NB4 (cell line): ENCODE measurements around the gene ZNF574.

Experiments
- DNase-seq: peaks from one replicate; pipeline ENCODE4 v3.0.0; 2010; ENCODE audit warnings: low read depth
- H3K4me3 ChIP-seq: one replicate; pipeline ENCODE4 v1.5.1; 2011; ENCODE audit warnings: mild to moderate bottlenecking, low read depth, low read length, moderate library complexity
- MYC ChIP-seq: IDR thresholded peaks from 2 replicates; pipeline ENCODE4 v1.6.1; 2011; ENCODE audit warnings: low read depth, low read length
- POLR2A ChIP-seq: IDR thresholded peaks from 2 replicates; pipeline ENCODE4 v1.6.1; 2011; ENCODE audit warnings: mild to moderate bottlenecking; ENCODE audit not compliant: insufficient read length; ENCODE audit errors: extremely low read depth
- TF ChIP-seq, protein P1 (sequence below): IDR thresholded peaks from 2 replicates; pipeline ENCODE4 v1.6.1; 2011; ENCODE audit warnings: low read depth, low read length
- TF ChIP-seq, protein P2 (sequence below): IDR thresholded peaks from one replicate; pipeline ENCODE4 v1.5.1; 2012; ENCODE audit warnings: low read depth, low read length

Gene ZNF574

DNA sequence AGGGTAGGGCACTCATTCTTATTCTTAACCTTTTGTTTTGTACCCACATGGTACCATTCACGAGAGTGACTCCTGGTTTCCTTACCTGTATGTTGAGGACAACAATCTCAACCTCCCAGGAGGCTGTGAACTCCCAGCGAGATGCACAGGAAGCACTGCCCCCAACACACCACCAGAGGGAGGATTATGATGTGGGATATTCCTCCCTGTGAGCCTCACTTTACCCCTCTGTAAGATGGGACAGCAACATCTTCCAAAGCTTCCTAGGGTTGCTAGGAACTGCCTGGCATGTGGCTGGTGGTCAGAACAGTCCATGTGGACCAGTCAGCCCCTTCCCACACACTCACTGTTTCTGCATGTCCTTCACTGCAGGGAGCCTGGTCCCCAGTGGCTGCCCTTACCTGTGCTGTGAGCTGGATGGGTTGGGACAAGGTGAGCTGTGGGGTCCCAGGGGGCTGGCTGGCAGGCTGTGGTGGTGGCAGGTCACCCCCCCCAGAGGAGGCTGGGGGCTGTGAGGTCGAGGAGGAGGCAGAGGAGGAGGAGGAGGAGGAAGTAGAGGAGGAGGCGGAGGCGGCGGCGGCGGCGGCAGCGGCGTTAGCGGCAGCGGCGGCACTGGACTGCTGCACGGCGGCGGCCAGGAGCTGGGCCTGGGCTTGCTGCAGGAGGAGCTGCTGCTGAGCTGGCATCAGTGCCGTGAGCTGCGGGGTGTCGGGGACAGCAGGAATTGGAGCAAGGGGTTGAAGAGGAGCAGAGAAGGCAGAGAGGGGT lies 40.5 kb downstream of the ZNF574 start:
- TF ChIP-seq, protein P1, sequence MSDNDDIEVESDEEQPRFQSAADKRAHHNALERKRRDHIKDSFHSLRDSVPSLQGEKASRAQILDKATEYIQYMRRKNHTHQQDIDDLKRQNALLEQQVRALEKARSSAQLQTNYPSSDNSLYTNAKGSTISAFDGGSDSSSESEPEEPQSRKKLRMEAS, result no peak
- no peak for TF ChIP-seq MYC
- TF ChIP-seq, protein P2, sequence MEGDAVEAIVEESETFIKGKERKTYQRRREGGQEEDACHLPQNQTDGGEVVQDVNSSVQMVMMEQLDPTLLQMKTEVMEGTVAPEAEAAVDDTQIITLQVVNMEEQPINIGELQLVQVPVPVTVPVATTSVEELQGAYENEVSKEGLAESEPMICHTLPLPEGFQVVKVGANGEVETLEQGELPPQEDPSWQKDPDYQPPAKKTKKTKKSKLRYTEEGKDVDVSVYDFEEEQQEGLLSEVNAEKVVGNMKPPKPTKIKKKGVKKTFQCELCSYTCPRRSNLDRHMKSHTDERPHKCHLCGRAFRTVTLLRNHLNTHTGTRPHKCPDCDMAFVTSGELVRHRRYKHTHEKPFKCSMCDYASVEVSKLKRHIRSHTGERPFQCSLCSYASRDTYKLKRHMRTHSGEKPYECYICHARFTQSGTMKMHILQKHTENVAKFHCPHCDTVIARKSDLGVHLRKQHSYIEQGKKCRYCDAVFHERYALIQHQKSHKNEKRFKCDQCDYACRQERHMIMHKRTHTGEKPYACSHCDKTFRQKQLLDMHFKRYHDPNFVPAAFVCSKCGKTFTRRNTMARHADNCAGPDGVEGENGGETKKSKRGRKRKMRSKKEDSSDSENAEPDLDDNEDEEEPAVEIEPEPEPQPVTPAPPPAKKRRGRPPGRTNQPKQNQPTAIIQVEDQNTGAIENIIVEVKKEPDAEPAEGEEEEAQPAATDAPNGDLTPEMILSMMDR, result peak; percentile 16
- no peak for TF ChIP-seq POLR2A
- no peak for DNase-seq
- no peak overlapping the region for H3K4me3 ChIP-seq

DNA sequence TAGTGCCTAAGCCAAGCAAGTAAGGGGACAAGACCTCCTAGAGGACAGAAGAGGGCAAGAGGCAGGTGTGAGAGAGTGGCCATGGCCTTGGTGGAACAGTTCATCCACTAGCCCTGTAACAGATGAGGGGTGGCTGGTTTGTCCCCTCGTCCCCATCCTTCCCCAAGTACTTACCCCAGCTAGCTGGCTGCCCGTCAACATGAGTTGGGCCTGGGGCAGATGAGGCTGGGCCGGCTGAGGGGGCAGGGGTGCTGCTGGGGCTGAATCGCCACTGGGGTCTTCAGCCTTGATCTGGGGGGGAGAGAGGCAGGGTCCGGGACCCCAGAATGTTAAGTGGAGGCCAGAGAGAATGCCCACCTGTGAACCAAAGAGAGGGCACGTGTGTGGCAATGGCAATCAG lies 41.1 kb downstream of the ZNF574 start:
- no peak for DNase-seq
- no peak overlapping the region for H3K4me3 ChIP-seq
- TF ChIP-seq, protein P1, result no peak
- no peak for TF ChIP-seq POLR2A
- no peak for TF ChIP-seq MYC
- TF ChIP-seq, protein P2, result no peak

DNA sequence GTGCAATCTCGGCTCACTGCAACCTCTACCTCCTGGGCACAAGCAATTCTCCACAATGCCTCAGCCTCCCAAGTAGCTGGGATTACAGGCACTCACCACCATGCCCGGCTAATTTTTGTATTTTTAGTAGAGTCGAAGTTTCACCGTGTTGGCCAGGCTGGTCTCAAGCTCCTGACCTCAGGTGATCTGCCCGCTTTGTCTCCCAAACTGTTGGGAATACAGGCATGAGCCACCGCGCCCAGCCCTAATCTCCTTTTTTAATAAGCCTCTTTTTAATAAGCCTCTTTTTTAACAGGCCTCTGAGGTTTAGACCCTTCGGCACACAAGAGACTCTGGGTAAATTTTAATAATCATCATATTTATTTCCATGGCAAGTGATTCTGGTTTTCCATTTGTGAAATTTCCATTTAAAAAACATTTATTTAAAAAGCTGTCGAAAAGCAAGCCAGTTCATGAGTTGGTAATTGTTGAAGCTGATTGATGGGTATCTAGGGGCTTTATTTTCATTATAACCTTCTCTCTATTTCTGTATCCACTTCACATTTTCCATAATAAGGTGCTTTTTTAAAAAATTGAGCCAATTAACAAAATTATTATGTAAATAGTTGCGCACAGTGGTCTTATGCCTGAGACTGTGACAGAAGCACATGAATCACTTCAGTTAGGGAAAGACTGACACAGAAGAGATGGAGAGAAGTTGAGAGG lies 44.5 kb downstream of the ZNF574 start:
- no peak overlapping the region for H3K4me3 ChIP-seq
- DNase-seq, result no peak
- no peak for TF ChIP-seq POLR2A
- TF ChIP-seq, protein P1, result no peak
- TF ChIP-seq, protein P2, result no peak
- no peak for TF ChIP-seq MYC

DNA sequence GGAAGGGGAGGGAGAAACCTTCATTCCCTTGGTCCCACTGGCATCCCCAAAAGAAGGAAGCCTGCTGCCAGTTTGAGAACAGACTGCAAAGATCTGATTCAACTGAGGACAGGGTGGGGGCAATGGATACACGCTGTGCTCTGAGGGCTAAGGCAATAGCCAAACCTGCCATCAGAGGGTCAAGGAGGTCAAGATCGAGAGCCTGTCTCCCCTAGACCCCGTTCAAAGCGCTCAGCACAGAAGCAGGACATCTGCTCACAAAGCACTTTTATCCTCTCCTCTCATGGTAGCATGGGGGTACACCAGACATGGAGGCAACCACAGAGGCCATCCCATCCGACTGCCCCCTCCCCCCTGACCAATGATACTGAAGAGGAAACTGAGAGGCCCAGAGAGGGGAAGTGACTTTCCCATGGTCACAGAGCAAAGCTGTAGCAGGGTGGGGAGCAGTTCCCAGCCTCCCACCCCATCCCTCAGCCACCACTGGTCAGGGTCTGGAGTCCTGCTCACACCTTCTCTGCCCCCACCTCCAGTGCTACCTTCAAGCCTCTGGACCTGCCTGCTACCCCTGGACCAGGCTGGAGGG lies 45.2 kb downstream of the ZNF574 start:
- H3K4me3 ChIP-seq, result no peak overlapping the region
- TF ChIP-seq, protein P1, result no peak
- TF ChIP-seq, protein P2, result no peak
- no peak for TF ChIP-seq MYC
- TF ChIP-seq POLR2A, result no peak
- DNase-seq, result peak; percentile 50

DNA sequence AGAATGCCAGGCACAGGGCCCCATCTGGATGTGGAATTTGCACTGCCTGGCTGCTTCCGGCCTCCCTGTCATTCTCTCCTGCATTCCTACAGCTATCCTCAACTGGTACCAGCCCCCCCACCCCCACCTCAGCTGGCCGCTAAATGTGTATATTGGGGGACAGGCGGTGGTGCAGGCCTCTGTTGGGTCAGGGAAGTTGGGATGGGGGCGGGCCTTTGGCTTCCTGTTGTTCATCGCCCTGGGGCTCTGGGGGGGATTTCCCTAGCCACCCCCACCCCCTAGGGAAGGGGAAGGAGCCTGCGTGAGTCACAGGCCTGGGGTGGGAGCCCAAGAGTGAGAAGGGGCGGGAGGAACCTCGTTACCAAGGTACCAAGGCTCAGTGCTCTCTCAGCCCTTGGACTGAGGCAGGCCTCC lies 45.7 kb downstream of the ZNF574 start:
- TF ChIP-seq, protein P1, result no peak
- TF ChIP-seq MYC (no peak), POLR2A (no peak)
- TF ChIP-seq, protein P2, result no peak
- H3K4me3 ChIP-seq, result no peak overlapping the region
- peak; percentile 89 for DNase-seq
